HG03520 (cell line): ENCODE data around the gene ACVR1C.
"Not testable (repeated sequence)": the region's sequence is repeated elsewhere in the genome, so short reads cannot be mapped to it uniquely, and the experiment has no call there.

Source experiments
- ATAC-seq: cut with Tn5 transposase; IDR thresholded peaks from one replicate; pipeline ENCODE4 v1.9.1; 2021; ENCODE audit warnings: mild to moderate bottlenecking, moderate library complexity; ENCODE audit not compliant: unreplicated experiment

ACVR1C gene

DNA sequence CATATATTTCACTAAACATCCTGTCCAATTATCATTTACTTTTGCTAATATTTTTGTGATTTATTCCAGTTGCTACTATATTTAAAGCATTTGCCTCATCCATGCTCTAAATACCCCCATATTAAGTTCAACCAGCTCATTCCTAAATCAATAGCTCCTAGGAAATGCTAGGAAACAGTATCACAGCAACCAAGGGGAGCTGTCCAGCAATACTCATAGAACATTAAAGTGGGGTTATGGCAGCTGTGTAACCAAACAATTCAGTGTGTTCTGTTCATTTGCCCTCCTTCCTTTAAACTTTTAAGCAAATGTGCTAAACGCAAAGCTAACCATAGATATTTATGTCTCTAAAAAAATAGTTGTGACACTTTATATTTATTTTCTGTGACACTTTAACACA is 41.1 kb downstream of the ACVR1C start:
- no peak for ATAC-seq

GRCh38 chr2:157574165-157574564 is 54.5 kb downstream of the ACVR1C start:
- ATAC-seq, result no peak

DNA sequence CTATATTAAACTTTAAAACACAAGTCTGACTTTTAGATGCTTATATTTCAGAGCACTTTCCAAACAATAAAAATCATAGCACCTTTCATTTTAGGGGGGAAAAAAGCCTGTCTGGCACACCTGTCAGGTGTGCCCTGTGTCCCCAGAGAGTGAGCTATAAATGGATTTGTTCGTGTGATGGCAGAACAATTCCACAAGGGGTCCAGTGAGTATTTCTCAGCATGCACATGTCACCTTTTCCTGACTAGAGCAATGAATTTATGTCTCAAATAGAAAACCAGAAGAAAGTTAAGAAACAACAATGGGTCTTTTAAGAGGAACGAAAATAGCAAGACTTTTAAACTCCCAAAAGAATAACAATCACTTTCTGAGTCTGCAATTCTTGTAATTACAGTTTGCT is 55.9 kb downstream of the ACVR1C start:
- no peak for ATAC-seq

GRCh38 chr2:157566623-157567022 is 62.0 kb downstream of the ACVR1C start:
- not testable (repeated sequence) for ATAC-seq

- ATAC-seq, result not testable (repeated sequence)
These were observed 62.6 kb downstream of the ACVR1C start for GRCh38 chr2:157566113-157566512.

- ATAC-seq, result no peak
These were observed 63.1 kb downstream of the ACVR1C start for GRCh38 chr2:157565550-157565949.

- no peak for ATAC-seq
These were observed 68.8 kb downstream of the ACVR1C start for GRCh38 chr2:157559890-157560289.

- no peak for ATAC-seq
These were observed 69.2 kb downstream of the ACVR1C start for GRCh38 chr2:157559461-157559860.

DNA sequence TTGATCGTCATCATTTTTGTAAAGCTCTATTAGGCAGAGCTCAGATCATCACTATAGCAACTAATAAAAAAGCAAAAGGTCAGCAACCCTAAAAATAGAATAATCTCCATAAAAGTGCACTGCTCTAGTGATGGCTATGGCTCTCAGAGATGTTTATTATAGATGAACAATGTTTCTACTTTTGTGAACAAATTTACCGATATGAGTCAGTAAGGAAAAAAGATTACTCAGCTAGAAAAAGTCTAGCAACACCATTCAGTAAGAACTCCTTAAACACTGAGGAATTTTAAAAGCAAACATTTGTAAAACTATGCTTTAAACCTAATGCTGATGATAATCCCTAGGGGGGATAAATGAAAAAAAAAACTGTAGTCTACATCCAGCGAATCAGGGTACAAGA is 69.6 kb downstream of the ACVR1C start:
- no peak for ATAC-seq

DNA sequence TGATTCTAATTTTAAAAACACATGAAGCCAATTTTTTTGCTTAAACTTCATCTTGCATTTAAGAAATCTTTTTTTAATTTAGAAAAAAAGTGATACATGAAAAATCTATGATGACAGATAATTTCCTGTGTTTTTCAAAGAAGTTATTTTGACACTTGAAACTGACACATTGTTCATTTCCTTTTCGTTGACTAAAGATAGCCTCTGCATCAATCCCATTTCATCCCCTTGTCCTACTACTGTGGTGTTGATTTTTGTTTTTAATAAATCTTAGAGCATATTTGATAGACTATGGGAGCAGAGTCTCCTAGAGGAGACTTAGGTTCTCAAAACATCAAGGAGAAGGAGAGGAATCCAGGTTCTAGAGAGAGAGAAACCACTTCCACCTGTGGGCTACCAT is 70.9 kb downstream of the ACVR1C start:
- ATAC-seq, result no peak

- ATAC-seq, result no peak
These were observed 88.6 kb downstream of the ACVR1C start for GRCh38 chr2:157540102-157540501.

DNA sequence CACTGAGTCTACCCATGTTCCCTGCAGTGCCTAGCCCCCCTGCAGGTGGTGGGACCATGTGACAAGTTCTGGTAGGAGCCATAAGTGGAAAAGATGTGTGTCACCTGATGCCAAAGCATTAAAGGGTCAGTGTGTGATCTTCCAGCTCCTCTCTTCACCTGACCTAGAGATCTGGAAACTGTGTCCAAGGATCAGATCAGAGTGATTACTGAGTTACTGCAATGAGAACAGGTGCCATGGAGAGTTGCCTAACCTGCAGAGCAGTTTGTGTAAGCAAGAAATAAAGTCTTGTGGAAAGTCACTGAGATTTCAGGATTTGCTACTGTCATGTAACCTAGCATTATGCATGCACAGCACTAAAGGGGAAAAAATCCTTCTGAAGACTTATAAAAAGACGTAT is 90.6 kb downstream of the ACVR1C start:
- no peak for ATAC-seq

- no peak for ATAC-seq
These were observed 91.8 kb downstream of the ACVR1C start for GRCh38 chr2:157536815-157537214.

DNA sequence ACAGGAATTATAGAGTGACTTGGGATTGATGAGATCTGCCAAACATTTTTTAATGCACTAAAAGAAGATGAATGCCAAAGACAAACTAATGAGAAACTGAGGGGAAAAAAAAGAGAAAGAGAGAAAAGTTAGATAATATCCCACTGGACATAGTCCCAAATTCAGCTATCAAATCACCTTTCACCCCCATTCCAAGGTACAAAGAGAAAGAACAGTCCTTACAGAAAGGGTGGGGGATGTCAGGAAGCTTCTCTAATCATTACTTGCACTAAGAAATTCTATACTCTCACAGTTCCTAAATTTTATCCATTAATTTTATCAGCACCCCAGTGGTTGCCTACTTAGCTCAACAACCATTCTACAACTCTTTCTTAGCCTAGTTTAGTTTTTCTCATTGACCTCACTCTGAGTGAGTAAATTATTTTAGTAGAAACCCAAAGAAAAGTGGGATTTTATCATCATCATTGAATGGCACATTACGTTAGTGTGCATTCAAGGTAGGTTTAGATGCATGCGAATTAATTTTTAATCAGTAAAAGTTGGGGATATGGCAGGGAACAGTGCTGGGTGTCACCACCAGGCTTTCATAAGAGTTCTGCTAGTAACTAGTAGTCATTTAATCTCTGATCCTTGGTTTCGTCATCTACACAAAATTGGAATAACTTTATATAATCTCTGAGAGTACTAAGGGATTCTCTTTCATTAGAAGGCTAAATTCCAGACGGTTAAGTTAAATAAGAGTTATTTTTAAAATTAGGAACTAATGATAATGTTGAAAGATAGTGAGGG is 99.5 kb downstream of the ACVR1C start:
- ATAC-seq, result no peak

DNA sequence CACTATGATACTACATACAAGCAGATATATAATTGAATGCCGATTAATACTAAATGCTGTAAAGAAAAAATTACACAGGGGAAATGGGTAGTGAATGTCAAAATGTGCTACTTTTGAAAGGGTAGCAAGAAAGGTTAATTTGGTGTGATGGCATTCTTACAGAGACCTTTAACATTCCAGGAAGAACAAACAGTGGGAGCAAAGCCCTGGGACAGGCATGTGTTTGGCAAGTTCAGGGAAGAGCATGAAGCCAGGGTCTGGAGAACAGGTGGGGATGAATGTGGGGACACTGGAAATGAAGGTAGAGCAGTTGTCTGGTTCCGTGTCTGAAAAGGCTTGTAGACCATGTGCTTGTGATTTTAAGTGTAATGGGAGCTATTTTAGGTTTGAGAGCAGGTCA is 102.6 kb downstream of the ACVR1C start:
- ATAC-seq, result no peak

- ATAC-seq, result no peak
These were observed 105.1 kb downstream of the ACVR1C start for GRCh38 chr2:157523270-157524247.

DNA sequence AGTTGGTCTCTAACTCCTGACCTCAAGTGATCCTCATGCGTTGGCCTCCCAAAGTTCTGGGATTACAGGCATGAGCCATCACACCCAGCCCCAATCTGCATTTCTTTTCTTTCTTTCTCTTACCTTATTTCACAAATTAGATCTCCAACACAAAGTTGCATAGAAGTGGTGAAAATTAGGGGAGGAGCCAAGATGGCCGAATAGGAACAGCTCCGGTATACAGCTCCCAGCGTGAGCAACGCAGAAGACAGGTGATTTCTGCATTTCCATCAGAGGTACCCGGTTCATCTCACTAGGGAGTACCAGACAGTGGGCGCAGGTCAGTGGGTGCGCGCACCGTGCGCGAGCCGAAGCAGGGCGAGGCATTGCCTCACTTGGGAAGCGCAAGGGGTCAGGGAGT is 113.7 kb downstream of the ACVR1C start:
- ATAC-seq, result not testable (repeated sequence)

- no peak for ATAC-seq
These were observed 118.9 kb downstream of the ACVR1C start for GRCh38 chr2:157509744-157510143.

DNA sequence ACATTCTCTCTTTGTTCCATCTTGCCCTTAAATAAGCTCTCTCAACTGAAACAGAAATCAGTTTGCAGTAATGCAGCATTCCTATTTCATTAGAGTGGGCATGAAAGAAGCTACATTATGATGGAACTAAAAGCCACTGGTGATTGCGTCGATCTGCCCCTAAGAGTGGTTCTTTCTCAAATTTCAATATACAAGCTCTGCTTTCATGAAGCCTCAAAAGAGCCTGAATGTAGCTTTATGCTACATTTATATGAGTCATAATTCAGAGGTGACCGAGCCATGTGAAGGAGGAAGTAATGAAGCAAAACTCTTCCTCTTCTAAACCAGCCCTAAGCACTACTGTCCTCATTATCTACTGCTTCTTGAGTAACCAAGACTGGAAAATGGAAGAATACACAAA is 120.0 kb downstream of the ACVR1C start:
- ATAC-seq, result no peak

DNA sequence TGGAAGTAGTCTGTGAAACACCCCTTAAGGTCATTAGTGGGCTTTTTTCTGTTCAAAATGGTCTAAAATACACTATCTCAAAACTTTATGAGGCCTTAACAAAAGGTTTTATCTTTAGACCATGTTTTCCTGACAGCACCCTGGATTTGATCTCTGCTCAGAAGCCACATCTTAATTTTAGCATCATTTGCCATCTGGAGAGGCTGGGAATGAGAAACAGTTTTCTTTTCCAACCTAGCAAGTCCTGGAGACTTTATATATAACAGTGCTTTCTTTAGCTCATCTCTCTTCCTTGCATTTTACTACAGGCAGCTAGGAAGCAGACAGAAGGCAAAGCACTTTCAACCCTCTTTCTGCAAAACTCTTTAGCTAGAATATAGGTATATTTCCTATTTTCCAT is 122.1 kb downstream of the ACVR1C start:
- no peak for ATAC-seq

DNA sequence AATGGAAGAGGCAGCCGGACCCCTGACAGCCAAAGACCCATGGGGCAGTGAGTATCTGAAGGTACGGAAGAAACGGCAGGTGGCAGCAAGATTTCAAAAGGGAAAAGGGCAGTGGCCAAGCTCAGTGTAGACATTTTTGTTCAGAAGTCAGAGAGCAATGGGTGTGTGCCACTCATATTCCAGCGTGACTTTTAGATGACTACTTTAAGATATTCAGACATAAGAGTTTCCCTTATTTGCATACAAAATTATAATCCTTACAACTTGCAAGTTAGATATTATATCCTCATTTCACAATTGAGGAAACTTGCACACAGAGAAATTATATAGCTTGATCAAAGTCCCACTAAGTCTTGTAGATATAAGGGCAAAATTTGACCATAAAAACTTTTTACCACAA is 124.0 kb downstream of the ACVR1C start:
- no peak for ATAC-seq

- no peak for ATAC-seq
These were observed 127.6 kb downstream of the ACVR1C start for GRCh38 chr2:157501026-157501425.
